ENCODE data around the gene MGARP.

The MGARP gene

DNA sequence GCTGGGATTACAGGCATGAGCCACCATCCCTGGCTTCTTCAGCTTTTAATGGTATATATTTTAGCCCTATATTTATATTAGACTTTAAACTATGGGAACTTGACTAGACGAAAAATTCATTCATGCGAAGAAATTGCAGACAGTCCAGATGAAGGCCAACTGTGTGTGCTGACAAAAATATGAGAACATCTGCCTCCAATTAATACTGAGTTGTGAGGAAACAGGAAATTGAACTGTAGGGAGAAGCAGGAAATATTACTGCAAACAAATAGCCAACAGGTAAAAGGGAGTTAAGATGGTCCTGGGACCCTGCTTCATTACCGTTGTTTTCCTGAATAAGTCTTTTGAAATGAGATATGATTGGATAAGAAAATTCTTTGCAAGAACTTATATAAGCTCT, 26.3 kb downstream of the MGARP start:
- DNase-seq (ENCODE audit: low read depth) = no peak
- TF ChIP-seq, protein P1, sequence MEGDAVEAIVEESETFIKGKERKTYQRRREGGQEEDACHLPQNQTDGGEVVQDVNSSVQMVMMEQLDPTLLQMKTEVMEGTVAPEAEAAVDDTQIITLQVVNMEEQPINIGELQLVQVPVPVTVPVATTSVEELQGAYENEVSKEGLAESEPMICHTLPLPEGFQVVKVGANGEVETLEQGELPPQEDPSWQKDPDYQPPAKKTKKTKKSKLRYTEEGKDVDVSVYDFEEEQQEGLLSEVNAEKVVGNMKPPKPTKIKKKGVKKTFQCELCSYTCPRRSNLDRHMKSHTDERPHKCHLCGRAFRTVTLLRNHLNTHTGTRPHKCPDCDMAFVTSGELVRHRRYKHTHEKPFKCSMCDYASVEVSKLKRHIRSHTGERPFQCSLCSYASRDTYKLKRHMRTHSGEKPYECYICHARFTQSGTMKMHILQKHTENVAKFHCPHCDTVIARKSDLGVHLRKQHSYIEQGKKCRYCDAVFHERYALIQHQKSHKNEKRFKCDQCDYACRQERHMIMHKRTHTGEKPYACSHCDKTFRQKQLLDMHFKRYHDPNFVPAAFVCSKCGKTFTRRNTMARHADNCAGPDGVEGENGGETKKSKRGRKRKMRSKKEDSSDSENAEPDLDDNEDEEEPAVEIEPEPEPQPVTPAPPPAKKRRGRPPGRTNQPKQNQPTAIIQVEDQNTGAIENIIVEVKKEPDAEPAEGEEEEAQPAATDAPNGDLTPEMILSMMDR (IDR thresholded peaks at IDR 0.05; ENCODE audit: low read length, missing control alignments) = no peak
- H3K4me3 ChIP-seq (replicated peaks; ENCODE audit: low read depth, low read length) = no peak overlapping the region

DNA sequence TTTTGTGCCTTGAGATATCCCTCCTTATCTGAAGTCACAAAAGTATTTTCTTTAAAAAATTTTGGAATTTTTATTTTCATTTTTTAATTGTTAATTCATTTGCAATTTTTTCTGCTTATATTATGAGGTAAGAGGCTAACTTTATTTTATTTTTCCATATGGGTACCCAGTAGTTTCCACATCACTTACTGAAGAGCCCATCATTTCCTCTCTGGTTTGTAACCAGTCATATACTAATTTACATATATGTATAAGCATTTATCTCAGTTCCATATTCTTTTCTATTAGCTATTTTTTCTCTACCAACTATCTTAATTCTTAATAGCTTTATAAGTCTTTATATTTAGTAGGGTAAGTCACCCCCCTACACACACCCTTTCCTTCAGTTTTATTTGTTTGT, 27.0 kb downstream of the MGARP start:
- no peak overlapping the region for H3K4me3 ChIP-seq (replicated peaks; ENCODE audit: low read depth, low read length)
- TF ChIP-seq, protein P1 (IDR thresholded peaks at IDR 0.05; ENCODE audit: low read length, missing control alignments) = no peak
- DNase-seq (ENCODE audit: low read depth) = no peak

GRCh38 chr4:139247700-139248238, 32.3 kb downstream of the MGARP start:
- TF ChIP-seq, protein P1 (IDR thresholded peaks at IDR 0.05; ENCODE audit: low read length, missing control alignments) = no peak
- no peak for DNase-seq (ENCODE audit: low read depth)
- H3K4me3 ChIP-seq (replicated peaks; ENCODE audit: low read depth, low read length) = no peak overlapping the region

DNA sequence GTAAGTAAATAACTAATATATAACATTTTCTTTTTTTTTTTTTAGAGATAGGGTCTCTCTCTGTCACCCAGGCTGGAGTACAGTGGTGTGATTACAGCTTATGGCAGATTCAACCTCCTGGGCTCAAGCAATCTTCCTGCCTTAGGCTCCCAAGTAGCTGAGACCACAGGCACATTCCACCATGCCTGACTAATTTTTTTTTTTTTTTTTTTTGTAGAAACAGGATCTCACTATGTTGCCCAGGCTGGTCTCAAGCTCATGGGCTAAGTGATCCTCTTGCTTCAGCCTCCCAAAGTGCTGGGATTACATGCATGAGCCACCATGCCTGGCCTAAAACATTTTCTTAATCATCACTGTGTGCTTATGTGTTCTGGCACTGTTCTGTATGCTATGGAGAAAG, 32.8 kb downstream of the MGARP start:
- H3K4me3 ChIP-seq (replicated peaks; ENCODE audit: low read depth, low read length) = no peak overlapping the region
- DNase-seq (ENCODE audit: low read depth) = no peak
- TF ChIP-seq, protein P1 (IDR thresholded peaks at IDR 0.05; ENCODE audit: low read length, missing control alignments) = no peak

DNA sequence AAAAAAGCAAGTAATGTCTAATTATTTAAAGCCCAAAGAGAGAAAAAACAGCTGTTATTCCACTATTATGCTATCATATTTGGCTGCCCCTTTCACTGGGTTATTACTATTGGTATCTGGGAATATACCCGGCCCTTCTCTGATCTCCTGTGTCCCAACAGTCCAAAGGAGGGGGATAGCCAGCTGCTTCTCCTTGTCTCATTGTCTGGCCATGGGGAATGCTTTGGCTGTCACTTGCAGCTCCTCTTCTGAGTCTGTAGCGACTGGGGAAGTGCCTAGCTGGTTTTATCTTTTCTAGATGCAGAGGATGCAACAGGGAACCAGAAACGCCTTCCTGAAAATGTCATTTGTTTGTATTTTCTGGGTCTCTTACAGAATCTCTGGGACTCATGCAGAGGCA, 33.9 kb downstream of the MGARP start:
- TF ChIP-seq, protein P1 (IDR thresholded peaks at IDR 0.05; ENCODE audit: low read length, missing control alignments) = no peak
- no peak for DNase-seq (ENCODE audit: low read depth)
- no peak overlapping the region for H3K4me3 ChIP-seq (replicated peaks; ENCODE audit: low read depth, low read length)

DNA sequence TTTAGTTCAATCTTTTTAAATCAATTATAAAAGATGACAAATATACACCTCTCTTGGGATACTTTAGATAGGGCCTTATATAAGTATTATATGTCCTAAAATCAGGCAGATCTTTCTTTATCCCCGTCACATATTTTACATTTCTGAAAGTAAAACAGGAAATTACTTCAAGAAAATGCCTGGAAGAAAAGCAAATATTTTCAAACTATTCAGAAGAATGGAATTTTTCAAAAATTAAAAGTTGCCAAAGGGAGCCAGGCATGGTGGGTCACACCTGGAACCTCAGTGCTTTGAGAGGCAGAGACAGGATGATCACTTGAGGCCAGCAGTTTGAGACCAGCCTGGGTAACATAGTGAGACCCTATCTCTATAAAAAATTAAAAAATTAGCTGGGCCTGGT, 34.4 kb downstream of the MGARP start:
- no peak overlapping the region for H3K4me3 ChIP-seq (replicated peaks; ENCODE audit: low read depth, low read length)
- DNase-seq (ENCODE audit: low read depth) = peak; percentile 58
- TF ChIP-seq, protein P1 (IDR thresholded peaks at IDR 0.05; ENCODE audit: low read length, missing control alignments) = no peak
